OCI-LY7 (cell line): ENCODE data around the gene HNRNPU.

Experiments used
- CTCF ChIP-seq: fragments of 200-600 bp; sonication (generic); conservative IDR thresholded peaks from 2 replicates; pipeline ENCODE4 v1.5.1; 2014; ENCODE audit warnings: mild to moderate bottlenecking, antibody characterized with exemption, low read length, moderate library complexity, mixed read lengths
- EZH2phosphoT487 ChIP-seq: fragments of 200-600 bp; sonication (generic); IDR thresholded peaks from 2 replicates; pipeline ENCODE4 v1.6.1; 2018; ENCODE audit warnings: low read depth, borderline replicate concordance, mild to moderate bottlenecking, mixed run types, antibody characterized with exemption, low read length, moderate library complexity, mixed read lengths

GRCh38 chr1:244837597-244838258, 26.6 kb downstream of the HNRNPU start:
- TF ChIP-seq CTCF, result no peak
- no peak for TF ChIP-seq EZH2phosphoT487
